Choroid plexus epithelial cell (primary cell): ENCODE measurements around the gene DNAH10.

ENCODE experiments used
- DNase-seq: peaks from one replicate; pipeline ENCODE4 v3.0.0-alpha.2; 2010; ENCODE audit warnings: low read depth
- H3K4me3 ChIP-seq: 2 replicates; pipeline ENCODE4 v1.5.1; 2011; ENCODE audit warnings: low read depth, mild to moderate bottlenecking, control low read depth, low read length, moderate library complexity
- TF ChIP-seq, protein P1 (sequence below): conservative IDR thresholded peaks from 2 replicates; pipeline ENCODE4 v1.5.1; 2011; ENCODE audit warnings: low read depth, mild to moderate bottlenecking, control low read depth, inconsistent platforms, low read length, moderate library complexity

The DNAH10 gene

DNA sequence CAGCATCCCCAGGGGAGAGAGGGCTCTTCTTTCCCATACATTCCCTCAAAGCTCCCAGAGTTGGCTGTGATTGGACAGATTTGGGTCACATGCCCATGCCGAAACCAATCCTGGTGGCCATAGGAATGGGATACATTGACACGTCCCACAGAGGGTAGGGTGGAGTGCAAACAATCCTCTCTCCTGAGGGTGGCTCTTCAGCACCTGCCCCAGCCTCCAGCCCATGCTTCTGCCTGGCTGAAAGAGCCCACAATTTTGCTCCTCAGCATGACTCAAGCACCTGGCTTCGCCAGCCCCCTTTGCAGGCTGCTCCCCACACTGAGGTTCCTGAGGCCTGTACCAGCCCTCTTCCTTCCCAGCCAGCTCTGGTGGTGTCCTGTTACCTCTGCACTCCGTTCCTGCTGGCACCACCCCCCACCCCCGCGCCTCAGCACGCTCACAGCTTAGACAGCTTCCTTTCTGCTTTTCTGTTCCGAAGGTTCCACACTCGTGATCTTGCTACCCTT is 138.8 kb downstream of the DNAH10 start:
- DNase-seq, result peak; percentile 52
- TF ChIP-seq, protein P1, sequence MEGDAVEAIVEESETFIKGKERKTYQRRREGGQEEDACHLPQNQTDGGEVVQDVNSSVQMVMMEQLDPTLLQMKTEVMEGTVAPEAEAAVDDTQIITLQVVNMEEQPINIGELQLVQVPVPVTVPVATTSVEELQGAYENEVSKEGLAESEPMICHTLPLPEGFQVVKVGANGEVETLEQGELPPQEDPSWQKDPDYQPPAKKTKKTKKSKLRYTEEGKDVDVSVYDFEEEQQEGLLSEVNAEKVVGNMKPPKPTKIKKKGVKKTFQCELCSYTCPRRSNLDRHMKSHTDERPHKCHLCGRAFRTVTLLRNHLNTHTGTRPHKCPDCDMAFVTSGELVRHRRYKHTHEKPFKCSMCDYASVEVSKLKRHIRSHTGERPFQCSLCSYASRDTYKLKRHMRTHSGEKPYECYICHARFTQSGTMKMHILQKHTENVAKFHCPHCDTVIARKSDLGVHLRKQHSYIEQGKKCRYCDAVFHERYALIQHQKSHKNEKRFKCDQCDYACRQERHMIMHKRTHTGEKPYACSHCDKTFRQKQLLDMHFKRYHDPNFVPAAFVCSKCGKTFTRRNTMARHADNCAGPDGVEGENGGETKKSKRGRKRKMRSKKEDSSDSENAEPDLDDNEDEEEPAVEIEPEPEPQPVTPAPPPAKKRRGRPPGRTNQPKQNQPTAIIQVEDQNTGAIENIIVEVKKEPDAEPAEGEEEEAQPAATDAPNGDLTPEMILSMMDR, result no peak
- H3K4me3 ChIP-seq, result no peak overlapping the region

DNA sequence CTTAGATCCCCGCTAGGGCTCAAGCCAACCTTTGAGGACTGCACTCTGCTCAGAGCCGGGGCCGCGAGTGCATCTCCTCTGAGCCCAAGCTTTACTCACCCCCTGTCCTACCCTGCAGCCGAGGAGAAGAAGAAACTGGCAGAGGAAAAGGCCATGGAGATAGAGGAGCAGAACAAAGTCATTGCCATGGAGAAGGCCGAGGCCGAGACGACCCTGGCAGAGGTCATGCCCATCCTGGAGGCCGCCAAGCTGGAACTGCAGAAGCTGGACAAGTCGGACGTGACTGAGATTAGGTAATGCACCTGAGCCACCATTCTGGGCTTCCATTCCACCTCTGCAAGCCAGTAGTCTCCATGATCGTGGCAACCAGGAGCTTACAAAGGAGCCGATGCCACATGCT is 140.7 kb downstream of the DNAH10 start:
- TF ChIP-seq, protein P1, result no peak
- no peak for DNase-seq

DNA sequence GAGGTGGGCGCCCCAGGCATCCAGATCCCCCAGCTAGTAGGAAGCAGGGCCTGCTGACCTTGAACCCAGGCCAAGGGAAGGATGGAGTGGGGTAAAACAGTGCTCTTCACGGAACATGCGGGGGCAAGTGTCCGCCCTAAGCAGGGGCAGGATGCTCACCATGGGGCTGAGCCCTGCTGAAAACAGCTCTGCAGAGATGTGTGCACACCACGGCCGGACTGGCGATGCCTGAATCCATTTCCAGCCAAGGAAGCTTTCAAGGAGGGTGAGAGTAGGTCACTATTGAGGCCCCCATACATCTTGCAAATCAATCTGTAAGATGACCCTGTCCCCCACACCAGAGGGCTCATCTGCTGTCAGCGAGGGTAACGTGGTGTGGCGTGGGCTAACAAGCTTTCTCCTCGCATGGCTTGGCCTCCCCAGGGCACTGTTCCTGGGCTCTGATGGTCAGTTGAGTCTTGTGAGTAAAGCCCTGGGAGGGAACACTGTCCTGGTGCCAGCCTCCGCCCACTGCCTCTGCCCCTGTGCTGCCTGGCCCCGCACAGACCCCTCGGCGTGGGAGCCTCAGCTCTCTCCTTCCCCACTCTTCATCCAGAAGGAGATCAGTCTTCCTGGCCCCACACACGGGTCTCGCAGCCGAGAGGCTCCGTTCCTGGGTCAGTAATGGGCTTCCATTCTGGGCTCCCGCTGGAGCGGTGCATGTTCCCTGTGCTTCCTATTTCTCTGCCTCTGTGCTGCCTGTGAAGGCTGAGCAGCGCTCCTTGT is 141.4 kb downstream of the DNAH10 start:
- DNase-seq, result no peak
- TF ChIP-seq, protein P1, result no peak
- H3K4me3 ChIP-seq, result no peak overlapping the region

More for the DNA sequence above, 140.7 kb downstream of the DNAH10 start:
- no peak overlapping the region for H3K4me3 ChIP-seq

DNA sequence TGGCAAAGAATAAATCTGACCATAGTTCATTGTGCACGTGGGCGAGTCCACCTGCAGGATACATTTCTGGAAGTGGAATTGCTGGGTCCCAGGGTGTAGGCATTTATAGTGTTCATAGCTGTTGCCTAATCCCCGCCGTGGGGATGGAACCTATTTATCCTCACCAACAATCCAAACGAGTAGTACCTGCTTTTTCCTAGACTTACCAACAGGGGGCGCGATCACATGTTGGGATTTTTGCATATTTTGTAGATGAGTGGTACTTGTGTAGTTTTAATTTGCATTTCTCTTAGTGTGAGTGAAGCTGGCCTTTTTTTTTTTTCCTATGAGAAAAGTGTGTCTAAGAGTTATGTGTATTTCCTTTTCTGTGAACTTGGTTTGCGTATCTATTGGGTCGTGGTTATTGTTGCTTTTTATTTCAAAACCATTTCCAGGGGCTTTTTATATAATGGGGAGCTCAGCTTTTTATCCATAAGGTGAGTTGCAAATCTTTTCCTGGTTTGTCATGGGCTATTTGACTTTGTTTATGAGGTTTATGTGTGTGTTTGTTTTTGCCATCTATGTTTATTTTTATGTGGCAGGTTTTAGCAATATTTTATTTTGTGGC is 143.3 kb downstream of the DNAH10 start:
- H3K4me3 ChIP-seq, result no peak overlapping the region
- DNase-seq, result peak; percentile 89
- TF ChIP-seq, protein P1, result peak; percentile 77

DNA sequence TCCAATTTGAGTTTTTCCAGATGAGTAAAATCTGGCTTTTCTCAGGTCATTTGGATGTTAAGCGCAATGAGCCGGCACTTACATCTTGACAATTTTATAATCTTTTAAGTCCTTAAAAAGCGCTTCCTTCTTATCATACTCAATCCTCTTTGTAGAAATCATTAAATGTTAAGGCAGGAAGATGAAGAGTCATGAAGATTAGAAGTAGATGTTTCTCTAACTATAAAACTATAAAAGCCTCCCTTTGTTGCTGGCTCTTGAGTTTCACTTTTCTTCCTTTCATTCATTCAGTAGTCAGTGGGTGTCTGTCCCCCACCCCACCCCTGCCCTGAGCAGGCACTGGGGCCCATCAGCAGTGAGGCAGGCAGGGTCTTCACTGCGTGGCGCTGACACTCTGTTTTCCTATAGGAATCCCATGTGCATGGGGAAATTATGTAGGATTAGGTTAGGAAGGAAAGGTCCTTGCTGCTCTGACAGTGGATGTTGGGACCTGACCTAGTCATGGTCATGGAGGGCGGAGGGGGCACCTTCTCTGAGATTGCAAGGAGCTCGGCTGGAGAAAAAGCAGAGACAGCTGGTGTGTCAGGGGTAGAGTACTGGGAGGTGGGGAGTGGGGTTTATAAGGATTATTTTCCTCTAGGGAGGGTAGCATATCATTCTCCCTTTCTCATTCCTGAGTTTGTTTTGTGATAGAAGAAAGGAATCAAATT is 144.8 kb downstream of the DNAH10 start:
- TF ChIP-seq, protein P1, result no peak
- DNase-seq, result no peak
- no peak overlapping the region for H3K4me3 ChIP-seq

DNA sequence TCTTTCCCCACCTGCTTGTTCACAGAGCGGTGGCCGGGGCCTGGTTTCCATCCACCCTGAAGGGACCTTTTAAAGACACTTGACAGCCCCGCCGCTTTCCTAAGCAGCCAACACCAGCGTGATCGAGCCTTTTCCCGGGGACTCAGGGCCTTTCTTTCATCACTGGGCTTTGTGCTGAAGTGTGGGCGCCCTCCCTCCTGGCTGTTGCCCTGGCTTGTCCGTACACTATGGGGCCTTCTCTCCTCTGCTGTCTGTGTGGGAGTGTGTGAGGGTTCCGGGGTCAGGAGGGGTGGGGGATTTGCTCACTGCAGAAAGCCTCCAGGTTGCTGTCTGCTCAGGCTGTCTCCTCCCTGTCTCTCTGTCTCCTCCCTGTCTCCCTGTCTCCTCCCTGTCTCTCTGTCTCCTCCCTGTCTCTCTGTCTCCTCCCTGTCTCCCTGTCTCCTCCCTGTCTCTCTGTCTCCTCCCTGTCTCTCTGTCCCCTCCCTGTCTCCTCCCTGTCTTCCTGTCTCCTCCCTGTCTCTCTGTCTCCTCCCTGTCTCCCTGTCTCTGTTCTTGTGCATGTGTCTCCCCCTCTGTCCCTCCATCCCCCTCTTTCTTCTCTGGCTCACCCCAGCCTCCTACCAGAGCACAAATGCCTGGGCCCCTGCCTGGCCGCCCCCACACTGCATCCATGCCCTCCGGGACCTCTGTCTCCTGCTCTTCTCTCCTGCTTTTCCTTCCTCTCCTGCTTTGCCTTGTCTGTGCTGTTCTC is 145.8 kb downstream of the DNAH10 start:
- TF ChIP-seq, protein P1, result no peak

More for the DNA sequence above, 145.8 kb downstream of the DNAH10 start:
- DNase-seq, result peak; percentile 13
- H3K4me3 ChIP-seq, result no peak overlapping the region
